Measurements from ENCODE around the gene RBMS3. TPM values are rescaled to one million over a fixed set of nuclear protein-coding genes. Genes with fewer than 3 reads are reported as not detected.

The RBMS3 gene
- total RNA-seq, 1 donor from 2014 or later = 33.0 TPM

- H3K4me1 Mint-ChIP-seq (ENCODE audit: low read depth, unreplicated experiment) = peaks cover 5% of the 10 kb centered on the region
- Histone ChIP-seq H3K9me3 (ENCODE audit: insufficient read depth, low read depth, low read length) (no peaks in the 10 kb centered on the region), H3K4me3 (ENCODE audit: insufficient read depth, low read depth, low read length) (no peak overlapping the region), H3K79me2 (ENCODE audit: insufficient read depth, low read length) (no peaks in the 10 kb centered on the region), H4K20me1 (ENCODE audit: insufficient read depth, low read length) (no peaks in the 10 kb centered on the region), H3K27ac (ENCODE audit: low read depth, low read length) (no peak overlapping the region), H3K4me2 (ENCODE audit: low read length) (no peak overlapping the region), H2AFZ (ENCODE audit: low read depth, low read length) (no peak overlapping the region), H3K27me3 (ENCODE audit: insufficient read depth, low read length) (no peaks in the 10 kb centered on the region), H3K4me1 (ENCODE audit: insufficient read depth, low read length) (no peaks in the 10 kb centered on the region), H3K36me3 (ENCODE audit: insufficient read depth, low read length) (no peaks in the 10 kb centered on the region), H3K9ac (ENCODE audit: low read length) (no peak overlapping the region)
- no peak for DNase-seq (ENCODE audit: low read depth)
- no peak for TF ChIP-seq CTCF (IDR thresholded peaks at IDR 0.05; ENCODE audit: insufficient read depth, low read depth, low read length)
- no peak for TF ChIP-seq EZH2 (IDR thresholded peaks at IDR 0.05; ENCODE audit: insufficient read depth, low read length)
- no peak overlapping the region for H3K27ac Mint-ChIP-seq (ENCODE audit: unreplicated experiment)
- H3K4me3 Mint-ChIP-seq (ENCODE audit: unreplicated experiment) = no peak overlapping the region
- peaks cover 7% of the 10 kb centered on the region for H3K9me3 Mint-ChIP-seq (ENCODE audit: unreplicated experiment)
- FAIRE-seq = no peak
- H3K27me3 Mint-ChIP-seq (ENCODE audit: low read depth, unreplicated experiment) = no peaks in the 10 kb centered on the region
- peaks cover 7% of the 10 kb centered on the region for H3K36me3 Mint-ChIP-seq (ENCODE audit: low read depth, unreplicated experiment)
These were observed 722.9 kb downstream of the RBMS3 start for GRCh38 chr3:30003741-30004140.

GRCh38 chr3:30004481-30004880, 723.6 kb downstream of the RBMS3 start:
- no peak overlapping the region for H3K9ac ChIP-seq (ENCODE audit: low read length)
- Mint-ChIP-seq H3K36me3 (ENCODE audit: low read depth, unreplicated experiment) (peaks cover 4% of the 10 kb centered on the region), H3K27me3 (ENCODE audit: low read depth, unreplicated experiment) (no peaks in the 10 kb centered on the region), H3K27ac (ENCODE audit: unreplicated experiment) (no peak overlapping the region), H3K4me3 (ENCODE audit: unreplicated experiment) (no peak overlapping the region), H3K9me3 (ENCODE audit: unreplicated experiment) (peaks cover 3% of the 10 kb centered on the region), H3K4me1 (ENCODE audit: low read depth, unreplicated experiment) (peaks cover 7% of the 10 kb centered on the region)
- H3K4me2 ChIP-seq (ENCODE audit: low read length) = no peak overlapping the region
- no peak overlapping the region for H3K4me3 ChIP-seq (ENCODE audit: insufficient read depth, low read depth, low read length)
- no peak overlapping the region for H2AFZ ChIP-seq (ENCODE audit: low read depth, low read length)
- TF ChIP-seq EZH2 (IDR thresholded peaks at IDR 0.05; ENCODE audit: insufficient read depth, low read length) (no peak), CTCF (IDR thresholded peaks at IDR 0.05; ENCODE audit: insufficient read depth, low read depth, low read length) (no peak)
- FAIRE-seq (no peak), DNase-seq (ENCODE audit: low read depth) (no peak)
- no peaks in the 10 kb centered on the region for H3K36me3 ChIP-seq (ENCODE audit: insufficient read depth, low read length)
- H4K20me1 ChIP-seq (ENCODE audit: insufficient read depth, low read length) = no peaks in the 10 kb centered on the region
- no peaks in the 10 kb centered on the region for H3K27me3 ChIP-seq (ENCODE audit: insufficient read depth, low read length)
- no peak overlapping the region for H3K27ac ChIP-seq (ENCODE audit: low read depth, low read length)
- H3K79me2 ChIP-seq (ENCODE audit: insufficient read depth, low read length) = no peaks in the 10 kb centered on the region
- H3K4me1 ChIP-seq (ENCODE audit: insufficient read depth, low read length) = no peaks in the 10 kb centered on the region
- no peaks in the 10 kb centered on the region for H3K9me3 ChIP-seq (ENCODE audit: insufficient read depth, low read depth, low read length)

GRCh38 chr3:30006111-30006510, 725.2 kb downstream of the RBMS3 start:
- peaks cover 8% of the 10 kb centered on the region for H3K4me1 Mint-ChIP-seq (ENCODE audit: low read depth, unreplicated experiment)
- no peak overlapping the region for H3K27ac Mint-ChIP-seq (ENCODE audit: unreplicated experiment)
- FAIRE-seq = no peak
- Histone ChIP-seq H3K36me3 (ENCODE audit: insufficient read depth, low read length) (no peaks in the 10 kb centered on the region), H3K4me1 (ENCODE audit: insufficient read depth, low read length) (no peaks in the 10 kb centered on the region), H3K9ac (ENCODE audit: low read length) (no peak overlapping the region), H4K20me1 (ENCODE audit: insufficient read depth, low read length) (no peaks in the 10 kb centered on the region), H3K4me2 (ENCODE audit: low read length) (no peak overlapping the region), H3K27me3 (ENCODE audit: insufficient read depth, low read length) (no peaks in the 10 kb centered on the region), H3K9me3 (ENCODE audit: insufficient read depth, low read depth, low read length) (no peaks in the 10 kb centered on the region), H3K27ac (ENCODE audit: low read depth, low read length) (no peak overlapping the region), H3K79me2 (ENCODE audit: insufficient read depth, low read length) (no peaks in the 10 kb centered on the region), H2AFZ (ENCODE audit: low read depth, low read length) (no peak overlapping the region), H3K4me3 (ENCODE audit: insufficient read depth, low read depth, low read length) (no peak overlapping the region)
- no peak for DNase-seq (ENCODE audit: low read depth)
- no peak overlapping the region for H3K4me3 Mint-ChIP-seq (ENCODE audit: unreplicated experiment)
- no peaks in the 10 kb centered on the region for H3K27me3 Mint-ChIP-seq (ENCODE audit: low read depth, unreplicated experiment)
- H3K9me3 Mint-ChIP-seq (ENCODE audit: unreplicated experiment) = no peaks in the 10 kb centered on the region
- H3K36me3 Mint-ChIP-seq (ENCODE audit: low read depth, unreplicated experiment) = no peaks in the 10 kb centered on the region
- TF ChIP-seq CTCF (IDR thresholded peaks at IDR 0.05; ENCODE audit: insufficient read depth, low read depth, low read length) (no peak), EZH2 (IDR thresholded peaks at IDR 0.05; ENCODE audit: insufficient read depth, low read length) (no peak)
